GM21576 (cell line): ENCODE measurements around the gene RAP1GAP2.
"Not testable (repeated sequence)": the region's sequence is repeated elsewhere in the genome, so short reads cannot be mapped to it uniquely, and the experiment has no call there.

Source experiments
- ATAC-seq: cut with Tn5 transposase; IDR thresholded peaks from one replicate; pipeline ENCODE4 v1.9.1; 2021; ENCODE audit warnings: mild to moderate bottlenecking, moderate library complexity; ENCODE audit not compliant: unreplicated experiment

Gene RAP1GAP2

GRCh38 chr17:2991396-2992180 is 195.3 kb downstream of the RAP1GAP2 start:
- ATAC-seq = not testable (repeated sequence)

- no peak for ATAC-seq
These were observed 198.2 kb downstream of the RAP1GAP2 start for GRCh38 chr17:2994441-2994840.

- ATAC-seq = no peak
These were observed 199.1 kb downstream of the RAP1GAP2 start for GRCh38 chr17:2995377-2995776.

- ATAC-seq = no peak
These were observed 199.9 kb downstream of the RAP1GAP2 start for GRCh38 chr17:2995886-2996809.

DNA sequence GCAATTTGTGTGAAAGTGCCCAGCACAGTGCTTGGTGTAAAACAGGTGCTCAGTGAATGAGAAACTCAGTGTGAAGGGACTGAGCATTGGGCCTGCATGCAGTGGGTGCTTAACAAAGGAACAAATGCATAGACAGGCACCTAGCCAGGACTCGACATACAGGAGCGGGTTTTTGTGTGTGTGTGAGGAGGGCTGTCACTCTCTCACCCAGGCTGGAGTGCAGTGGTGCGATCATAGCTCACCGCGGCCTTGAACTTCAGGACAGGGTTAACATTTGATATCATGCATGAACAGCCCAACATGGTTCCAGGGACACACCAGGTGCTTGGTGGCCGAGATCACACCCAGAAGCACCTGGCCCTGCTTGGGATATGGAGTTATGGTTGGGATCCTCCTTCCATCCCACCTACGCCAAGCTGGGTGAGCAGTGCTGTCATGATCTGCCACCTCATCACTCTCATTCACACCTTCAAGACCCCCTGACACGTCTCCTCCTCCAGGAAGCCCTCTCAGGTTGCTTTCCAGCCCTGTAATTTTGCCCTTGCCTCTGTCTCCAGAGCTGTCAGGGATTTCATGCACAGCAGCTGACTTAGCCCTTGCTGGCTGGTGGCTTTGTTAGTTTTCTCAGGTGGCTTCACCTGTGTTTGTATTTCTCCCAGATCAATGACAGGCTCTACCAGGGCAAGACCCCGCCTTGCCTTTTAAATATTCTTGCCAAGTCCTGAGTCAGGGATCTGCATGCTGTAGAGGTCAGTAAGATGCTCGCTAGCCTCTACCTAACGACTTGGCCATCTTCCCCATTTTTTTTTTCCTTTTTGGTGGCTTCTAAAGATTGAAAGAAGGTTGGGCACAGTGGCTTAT is 200.8 kb downstream of the RAP1GAP2 start:
- no peak for ATAC-seq

GRCh38 chr17:2998469-2998901 is 202.2 kb downstream of the RAP1GAP2 start:
- ATAC-seq = not testable (repeated sequence)

DNA sequence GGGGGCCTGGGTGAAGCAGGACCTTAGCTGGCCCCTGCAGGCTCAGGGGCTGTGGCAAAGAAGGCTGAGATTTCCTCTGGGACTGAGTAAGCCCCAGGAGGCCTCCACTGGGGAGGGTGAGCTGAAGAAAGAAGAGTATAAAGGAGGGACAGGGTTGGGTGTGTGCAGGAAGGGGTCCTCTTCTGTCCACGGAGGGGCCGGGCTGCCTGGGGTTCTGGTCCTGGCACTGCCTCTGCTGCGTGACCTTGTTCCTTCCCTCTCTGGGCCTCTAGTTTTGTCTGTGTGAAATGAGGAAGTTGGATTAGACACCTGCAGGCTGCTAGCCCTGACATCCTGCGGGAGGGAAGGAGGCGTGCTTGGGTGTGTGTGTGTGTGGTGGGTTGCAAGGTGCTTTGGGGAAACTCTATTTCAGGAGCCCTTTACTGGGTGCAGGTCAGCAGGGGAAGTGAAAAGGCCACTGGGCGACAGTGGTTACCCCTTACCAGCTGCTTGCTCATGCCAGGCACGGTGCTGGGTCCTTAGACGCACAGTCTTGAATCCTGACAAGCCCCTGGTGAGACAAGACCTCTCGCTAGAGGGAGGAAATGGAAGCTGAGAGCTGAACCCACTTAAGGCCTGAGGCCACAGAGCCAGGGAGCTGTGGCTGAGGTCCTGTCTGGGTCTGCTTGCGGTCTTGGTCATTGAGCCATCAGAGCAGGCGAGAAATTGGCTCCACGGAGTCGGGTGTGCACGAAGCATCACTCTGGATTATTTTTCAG is 206.5 kb downstream of the RAP1GAP2 start:
- peak; percentile 63 for ATAC-seq

- no peak for ATAC-seq
These were observed 207.3 kb downstream of the RAP1GAP2 start for GRCh38 chr17:3003296-3004149.

GRCh38 chr17:3004150-3004801 is 208.0 kb downstream of the RAP1GAP2 start:
- ATAC-seq = no peak

DNA sequence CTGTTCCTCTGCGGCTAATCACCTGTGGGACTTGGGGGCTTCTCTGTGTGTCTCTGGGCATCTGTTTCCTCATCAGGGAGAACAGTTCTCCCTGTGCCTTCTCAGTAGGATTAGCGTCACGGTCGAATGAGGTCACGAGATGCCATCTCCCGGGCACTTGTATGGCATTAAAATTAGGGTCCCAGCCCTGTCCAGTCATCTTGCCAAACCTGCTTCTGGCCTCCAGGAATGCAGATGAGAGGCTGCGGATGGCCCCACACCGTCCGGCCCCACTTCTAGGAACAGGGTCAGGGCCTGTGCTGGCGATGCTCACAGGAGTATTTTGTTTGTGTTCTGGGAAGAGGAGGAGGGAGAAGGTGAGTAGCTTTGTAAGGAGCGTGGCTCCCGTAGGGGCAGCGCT is 208.7 kb downstream of the RAP1GAP2 start:
- no peak for ATAC-seq

DNA sequence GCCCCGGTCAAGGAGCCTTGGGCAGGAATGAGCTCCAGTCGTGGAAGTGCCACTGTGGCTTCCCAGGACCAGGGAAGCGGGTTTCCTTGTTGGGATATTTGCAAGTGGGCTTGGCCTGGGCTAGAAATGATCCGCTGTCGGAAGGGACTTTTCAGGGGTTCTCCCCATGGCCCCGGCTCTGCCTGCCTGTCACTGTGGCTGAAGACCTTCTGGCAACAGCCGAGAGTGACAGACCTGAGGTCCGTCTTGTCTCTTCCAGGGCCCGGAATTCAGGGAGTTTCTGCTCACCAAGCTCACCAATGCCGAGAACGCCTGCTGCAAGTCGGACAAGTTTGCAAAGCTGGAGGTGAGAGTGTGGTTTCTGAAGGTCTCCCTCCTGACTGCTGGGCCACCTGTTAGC is 209.5 kb downstream of the RAP1GAP2 start:
- no peak for ATAC-seq

DNA sequence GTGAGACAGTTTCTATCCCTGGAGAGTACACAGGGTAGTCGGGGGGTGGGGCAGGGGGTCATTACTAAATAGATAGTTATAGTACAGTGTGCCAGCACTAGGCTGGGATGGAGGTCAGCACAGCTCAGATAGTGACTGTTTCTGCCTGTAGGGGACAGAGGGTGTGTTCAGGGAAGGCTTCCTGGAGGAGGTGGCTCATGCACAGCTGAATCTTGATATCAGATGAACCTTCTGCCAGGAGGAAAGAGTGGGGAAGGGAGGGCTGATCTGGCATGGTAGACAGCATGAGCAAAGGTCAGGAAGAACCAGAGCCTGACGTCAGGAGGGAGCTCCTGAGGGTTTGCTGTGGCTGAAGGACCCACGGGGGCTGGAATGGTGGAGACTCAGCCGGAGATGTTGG is 210.6 kb downstream of the RAP1GAP2 start:
- ATAC-seq = no peak

GRCh38 chr17:3007651-3008121 is 211.4 kb downstream of the RAP1GAP2 start:
- ATAC-seq = no peak

DNA sequence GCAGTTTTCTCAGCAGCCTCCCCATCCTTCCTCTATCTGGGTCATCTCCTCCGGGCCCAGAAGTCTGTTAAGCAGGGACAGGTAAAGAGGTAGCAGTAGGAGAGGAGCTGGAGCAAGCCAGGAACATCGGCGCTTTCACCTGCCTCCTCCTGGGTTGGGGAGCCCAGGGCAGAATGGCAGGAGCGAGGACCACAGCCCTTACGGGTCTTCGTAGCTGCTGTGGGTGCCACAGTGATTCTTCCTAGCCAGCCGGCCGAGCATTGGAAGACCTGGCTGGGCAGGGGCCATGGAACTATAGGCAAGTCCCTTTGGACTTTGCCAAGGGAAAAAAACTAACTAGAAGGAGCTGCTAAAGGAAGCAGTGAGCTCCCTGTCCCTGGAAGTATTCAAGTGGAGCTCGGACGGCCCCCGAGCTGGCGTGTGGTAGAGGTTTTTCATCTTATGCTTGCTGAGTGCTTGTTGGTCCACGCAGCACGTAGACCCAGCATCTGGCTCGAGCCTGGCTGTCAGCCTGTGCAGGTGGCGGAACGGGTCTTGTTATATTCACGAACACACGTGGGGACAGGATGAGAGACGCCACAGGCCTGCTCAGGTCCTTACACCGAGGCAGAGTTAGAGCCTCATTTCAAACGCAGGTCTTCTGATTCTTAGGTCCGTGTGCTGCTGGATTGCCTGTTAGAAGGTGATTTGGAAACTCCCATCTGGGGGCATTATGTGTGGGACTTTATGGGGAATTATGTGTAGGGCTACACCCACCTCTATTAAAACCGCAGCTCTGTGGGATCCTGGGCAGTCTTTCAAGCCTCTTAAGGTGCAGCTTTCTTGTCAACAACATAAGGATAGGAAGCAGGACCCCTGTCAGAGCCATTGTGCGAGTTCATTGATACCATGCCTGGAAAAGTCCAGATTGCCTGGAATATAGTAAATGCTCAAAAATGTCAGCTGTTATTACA is 212.4 kb downstream of the RAP1GAP2 start:
- no peak for ATAC-seq

- ATAC-seq = no peak
These were observed 213.2 kb downstream of the RAP1GAP2 start for GRCh38 chr17:3009411-3009920.

GRCh38 chr17:3011891-3012290 is 215.7 kb downstream of the RAP1GAP2 start:
- no peak for ATAC-seq

GRCh38 chr17:3012926-3013581 is 216.8 kb downstream of the RAP1GAP2 start:
- no peak for ATAC-seq
